H1 (cell line): ENCODE data around the gene SOX6. TPM values are rescaled to one million over a fixed set of nuclear protein-coding genes. Genes with fewer than 3 reads are reported as not detected.
"Not testable (repeated sequence)": the region's sequence is repeated elsewhere in the genome, so short reads cannot be mapped to it uniquely, and the experiment has no call there.

Experiments used
- CTCF ChIA-PET: fragments of 300-600 bp; sonication (Branson Sonifier 250); formaldehyde crosslinking; loops from one replicate; lab custom pipeline; 2021; ENCODE audit not compliant: partially characterized antibody; lab: Charles Lee
- POLR2A ChIA-PET: fragments of 300-600 bp; sonication (Branson Sonifier 250); formaldehyde crosslinking; loops from one replicate; lab custom pipeline; 2021; ENCODE audit warnings: inconsistent platforms; ENCODE audit not compliant: partially characterized antibody; lab: Charles Lee
- DNase-seq, 2 experiments: peaks; one replicate each; pipeline versions ENCODE4 v3.0.0 to v3.0.0-alpha.2; 2010 to 2022; ENCODE audit warnings: low spot score in 2 of 2, low read depth in 1 of 2, mixed read lengths in 1 of 2
- FAIRE-seq: peaks from 2 replicates; lab custom pipeline; 2011; peaks lifted over from hg19 to GRCh38; lab: Jason Lieb, UNC
- H2AFZ ChIP-seq: 2 replicates; pipeline ENCODE4 v1.8.1; 2012; ENCODE audit warnings: low read length, inconsistent platforms
- H2AK5ac ChIP-seq: 2 replicates; pipeline ENCODE4 v1.6.1; 2013; ENCODE audit warnings: low read depth, low read length
- H2BK120ac ChIP-seq: replicated peaks from 2 replicates; pipeline ENCODE3; 2013; ENCODE audit warnings: low read depth, low read length, inconsistent platforms
- H2BK12ac ChIP-seq: 2 replicates; pipeline ENCODE4 v1.6.1; 2013; ENCODE audit warnings: low read depth, low read length
- H2BK15ac ChIP-seq: 2 replicates; pipeline ENCODE4 v1.6.1; 2013; ENCODE audit warnings: low read length
- H2BK20ac ChIP-seq: 2 replicates; pipeline ENCODE4 v1.6.1; 2013; ENCODE audit warnings: low read length
- H2BK5ac ChIP-seq: 2 replicates; pipeline ENCODE4 v1.6.1; 2013; ENCODE audit warnings: low read depth, low read length
- H3K14ac ChIP-seq: 2 replicates; pipeline ENCODE4 v1.6.1; 2013; ENCODE audit warnings: inconsistent platforms; ENCODE audit not compliant: insufficient read length
- H3K18ac ChIP-seq: 2 replicates; pipeline ENCODE4 v1.6.1; 2013; ENCODE audit warnings: low read length; ENCODE audit errors: extremely low read depth
- H3K23ac ChIP-seq: 2 replicates; pipeline ENCODE4 v1.6.1; 2013; ENCODE audit warnings: inconsistent platforms; ENCODE audit not compliant: insufficient read length
- H3K23me2 ChIP-seq: 2 replicates; pipeline ENCODE4 v1.6.1; 2013; ENCODE audit warnings: low read depth, low read length
- H3K27ac ChIP-seq: 2 replicates; pipeline ENCODE4 v1.6.1; 2011; ENCODE audit warnings: low read depth, low read length, inconsistent platforms
- H3K27me3 ChIP-seq, 4 experiments: replicated peaks in 1 of 4; 1 replicate in 1 of 4; 2 replicates in 3 of 4; pipeline versions ENCODE4 v1.6.1 to v1.8.1; 2011 to 2013; ENCODE audit warnings: low read length in 3 of 4, mild to moderate bottlenecking in 3 of 4, inconsistent platforms in 2 of 4, mixed read lengths in 2 of 4, moderate library complexity in 1 of 4; ENCODE audit not compliant: control insufficient read depth in 3 of 4, insufficient read depth in 3 of 4; ENCODE audit errors: extremely low read depth in 1 of 4
- H3K36me3 ChIP-seq, 4 experiments: 2 replicates each; pipeline versions ENCODE4 v1.6.1 to v1.8.1; 2011 to 2013; ENCODE audit warnings: mild to moderate bottlenecking in 4 of 4, low read length in 3 of 4, moderate library complexity in 2 of 4, control low read depth in 1 of 4, inconsistent platforms in 1 of 4; ENCODE audit not compliant: insufficient read depth in 4 of 4, control insufficient read depth in 2 of 4
- H3K4ac ChIP-seq: replicated peaks from 2 replicates; pipeline ENCODE3; 2013; ENCODE audit warnings: low read length, low read depth, mixed read lengths, inconsistent platforms; ENCODE audit not compliant: insufficient read length
- H3K4me1 ChIP-seq, 4 experiments: replicated peaks in 1 of 4; 1 replicate in 1 of 4; 2 replicates in 3 of 4; pipeline versions ENCODE4 v1.6.1 to v1.8.1; 2011 to 2013; ENCODE audit warnings: low read length in 3 of 4, inconsistent platforms in 2 of 4, mixed read lengths in 1 of 4; ENCODE audit not compliant: insufficient read depth in 4 of 4, control insufficient read depth in 3 of 4
- H3K4me2 ChIP-seq, 2 experiments: 2 replicates each; pipeline versions ENCODE4 v1.6.1 to v1.8.1; 2011 to 2013; ENCODE audit warnings: low read depth in 2 of 2, low read length in 2 of 2, control low read depth in 1 of 2, inconsistent platforms in 1 of 2, mild to moderate bottlenecking in 1 of 2; ENCODE audit not compliant: insufficient read depth in 1 of 2
- H3K4me3 ChIP-seq, 4 experiments: fragments of 200-600, 300-600 bp in 1 of 4; sonication (generic), shearing (Covaris generic), sonication (Bioruptor Twin) in 1 of 4; 2 replicates each; pipeline versions ENCODE4 v1.5.1 to v1.8.1; 2011 to 2016; ENCODE audit warnings: low read length in 4 of 4, low read depth in 3 of 4, control low read depth in 2 of 4, inconsistent platforms in 2 of 4, mild to moderate bottlenecking in 2 of 4, mixed read lengths in 1 of 4, moderate library complexity in 1 of 4; ENCODE audit not compliant: insufficient read depth in 2 of 4; ENCODE audit errors: extremely low read depth in 1 of 4
- H3K56ac ChIP-seq: replicated peaks from 2 replicates; pipeline ENCODE3; 2013; ENCODE audit warnings: low read depth, mild to moderate bottlenecking, mixed read lengths, low read length, inconsistent platforms; ENCODE audit not compliant: insufficient read length
- H3K79me1 ChIP-seq: 2 replicates; pipeline ENCODE4 v1.6.1; 2013; ENCODE audit warnings: low read depth, low read length, control low read depth
- H3K79me2 ChIP-seq, 2 experiments: 2 replicates each; pipeline versions ENCODE4 v1.6.1 to v1.8.1; 2012 to 2013; ENCODE audit warnings: low read length in 2 of 2, mild to moderate bottlenecking in 2 of 2, inconsistent platforms in 1 of 2; ENCODE audit not compliant: insufficient read depth in 2 of 2, control insufficient read depth in 1 of 2
- H3K9ac ChIP-seq, 4 experiments: replicated peaks in 1 of 4; 1 replicate in 1 of 4; 2 replicates in 3 of 4; pipeline versions ENCODE4 v1.6.1 to v1.8.1; 2011 to 2013; ENCODE audit warnings: low read depth in 3 of 4, low read length in 3 of 4, control low read depth in 2 of 4, mild to moderate bottlenecking in 2 of 4, moderate library complexity in 2 of 4, inconsistent platforms in 1 of 4; ENCODE audit errors: extremely low read depth in 1 of 4
- H3K9me3 ChIP-seq, 2 experiments: 2 replicates each; pipeline versions ENCODE4 v1.6.1 to v1.8.1; 2012 to 2013; ENCODE audit warnings: mild to moderate bottlenecking in 2 of 2, moderate library complexity in 2 of 2, control low read depth in 1 of 2, inconsistent platforms in 1 of 2, low read depth in 1 of 2, low read length in 1 of 2, mixed read lengths in 1 of 2; ENCODE audit not compliant: insufficient read depth in 2 of 2
- H4K20me1 ChIP-seq, 2 experiments: replicated peaks in 1 of 2; 2 replicates each; pipeline versions ENCODE3 to v1.8.1; 2011 to 2013; ENCODE audit warnings: inconsistent platforms in 2 of 2, low read length in 2 of 2, mild to moderate bottlenecking in 1 of 2; ENCODE audit not compliant: insufficient read depth in 2 of 2, control insufficient read depth in 1 of 2
- H4K5ac ChIP-seq: 2 replicates; pipeline ENCODE4 v1.6.1; 2013; ENCODE audit warnings: low read length, low read depth, mixed read lengths, inconsistent platforms; ENCODE audit not compliant: insufficient read length
- H4K8ac ChIP-seq: 2 replicates; pipeline ENCODE4 v1.8.0; 2013; ENCODE audit warnings: mild to moderate bottlenecking, moderate library complexity, low read length, inconsistent platforms; ENCODE audit not compliant: insufficient read depth; ENCODE audit errors: extremely low read depth
- H4K91ac ChIP-seq: replicated peaks from 2 replicates; pipeline ENCODE3; 2013; ENCODE audit warnings: low read length, mixed read lengths, inconsistent platforms; ENCODE audit not compliant: insufficient read length
- WGBS, 2 experiments: shearing (Covaris generic) in 1 of 2; methylation state at CpG; one replicate each; pipeline versions ENCODE4 v1.1.6 to v1.1.7; 2013 to 2015; ENCODE audit warnings: low lambda C conversion rate in 2 of 2, mixed read lengths in 2 of 2, inconsistent platforms in 1 of 2, low coverage in 1 of 2, missing lambda C conversion rate in 1 of 2; ENCODE audit not compliant: insufficient replicate concordance in 2 of 2, insufficient coverage in 1 of 2, insufficient read length in 1 of 2; ENCODE audit errors: extremely low coverage in 1 of 2, missing lambda C conversion rate in 1 of 2; 5-methylcytosine and 5-hydroxymethylcytosine counted together
- polyA plus RNA-seq, 7 experiments: library from polyadenylated mRNA; depleted of rRNA in 3 of 7; stranded (reverse) in 5 of 7; unstranded in 2 of 7; fragments of >200 nt in 5 of 7; fragments of 200-250 nt in 2 of 7; gene quantifications; 1 replicate in 5 of 7; 2 replicates in 1 of 7; 4 replicates in 1 of 7; pipeline versions ENCODE4 v1.2.1 to v1.2.3, GENCODE V29; 2011 to 2013; ENCODE audit warnings: missing spikeins in 2 of 7, mixed read lengths in 2 of 7
- total RNA-seq: library from RNA; stranded (reverse); fragmentation: NEBNext Ultra II Directional; extraction: Animal tissue kit (Norgen Biotek cat#: 25700); gene quantifications from 2 replicates; pipeline ENCODE4 v1.2.1, GENCODE V29; 2021

Gene SOX6
- total and polyA plus RNA-seq, 2 of the 8 experiments (the other 6 are each of a cell fraction or from before 2014, with no cell fraction given): 0.09 TPM; not detected in 1

GRCh38 chr11:16067268-16067667 lies 289.1 kb downstream of the SOX6 start:
- H3K27me3 ChIP-seq, POLR2A ChIA-PET, H2BK5ac ChIP-seq, H3K4me1 ChIP-seq, H2AFZ ChIP-seq, H3K9ac ChIP-seq, H3K23ac ChIP-seq, H3K18ac ChIP-seq, DNase-seq, H4K20me1 ChIP-seq, H3K36me3 ChIP-seq, H3K4me3 ChIP-seq, H3K9me3 ChIP-seq, H2BK120ac ChIP-seq, H4K91ac ChIP-seq, H3K56ac ChIP-seq, H4K5ac ChIP-seq, H2BK12ac ChIP-seq, H3K4ac ChIP-seq, FAIRE-seq, H3K79me1 ChIP-seq, H2BK20ac ChIP-seq, H3K4me2 ChIP-seq, H3K14ac ChIP-seq, H2AK5ac ChIP-seq, H3K23me2 ChIP-seq, H3K79me2 ChIP-seq, CTCF ChIA-PET, H3K27ac ChIP-seq, H4K8ac ChIP-seq, H2BK15ac ChIP-seq: not testable (repeated sequence)
- WGBS, 2 experiments: 87% methylated on average over 3 of the region's 3 CpGs; no CpG with 5 or more reads in 1 of the 2 experiments
